Nucleus accumbens (tissue), 56 donors: ENCODE data around the gene MCRS1.

ENCODE experiments used
- DNase-seq, 56 donors: peaks; one replicate each; lab custom pipeline; 2025; lab: John Stamatoyannopoulos, UW

MCRS1 gene

DNA sequence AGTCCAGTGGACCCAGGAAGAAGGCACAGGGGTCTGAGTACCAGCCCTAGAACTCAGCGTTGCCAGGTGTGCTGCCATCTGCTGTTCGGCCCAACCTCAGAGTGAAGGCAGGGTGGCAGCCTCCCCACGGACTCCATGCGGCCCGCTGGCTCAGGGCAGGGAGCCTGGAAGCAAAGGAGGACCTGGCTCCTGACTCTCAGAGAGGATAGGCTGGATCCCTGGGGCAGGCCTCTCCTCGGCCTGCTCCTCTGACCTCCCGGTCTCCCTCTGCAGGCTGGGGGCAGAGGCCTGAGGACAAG lies 10.1 kb downstream of the MCRS1 start:
- DNase-seq = peak in 2 of 56 donors; percentile 18 to 40

DNA sequence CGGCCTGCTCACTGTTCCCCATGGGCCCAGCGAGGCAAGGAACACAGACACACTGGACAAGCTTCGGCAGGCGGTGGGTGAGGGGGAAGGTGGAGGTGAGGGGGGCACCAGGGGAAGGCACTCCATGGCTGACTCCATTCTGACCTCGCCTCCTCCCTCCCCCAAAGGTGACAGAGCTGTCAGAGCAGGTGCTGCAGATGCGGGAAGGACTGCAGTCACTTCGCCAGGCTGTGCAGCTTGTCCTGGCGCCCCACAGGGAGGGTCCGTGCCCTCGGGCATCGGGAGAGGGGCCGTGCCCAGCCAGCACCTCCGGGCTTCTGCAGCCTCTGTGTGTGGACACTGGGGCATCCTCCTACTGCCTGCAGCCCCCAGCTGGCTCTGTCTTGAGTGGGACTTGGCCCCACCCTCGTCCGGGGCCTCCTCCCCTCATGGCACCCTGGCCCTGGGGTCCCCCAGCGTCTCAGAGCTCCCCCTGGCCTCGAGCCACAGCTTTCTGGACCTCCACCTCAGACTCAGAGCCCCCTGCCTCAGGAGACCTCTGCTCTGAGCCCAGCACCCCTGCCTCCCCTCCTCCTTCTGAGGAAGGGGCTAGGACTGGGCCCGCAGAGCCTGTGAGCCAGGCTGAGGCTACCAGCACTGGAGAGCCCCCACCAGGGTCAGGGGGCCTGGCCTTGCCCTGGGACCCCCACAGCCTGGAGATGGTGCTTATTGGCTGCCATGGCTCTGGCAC lies 10.6 kb downstream of the MCRS1 start:
- DNase-seq = no peak

DNA sequence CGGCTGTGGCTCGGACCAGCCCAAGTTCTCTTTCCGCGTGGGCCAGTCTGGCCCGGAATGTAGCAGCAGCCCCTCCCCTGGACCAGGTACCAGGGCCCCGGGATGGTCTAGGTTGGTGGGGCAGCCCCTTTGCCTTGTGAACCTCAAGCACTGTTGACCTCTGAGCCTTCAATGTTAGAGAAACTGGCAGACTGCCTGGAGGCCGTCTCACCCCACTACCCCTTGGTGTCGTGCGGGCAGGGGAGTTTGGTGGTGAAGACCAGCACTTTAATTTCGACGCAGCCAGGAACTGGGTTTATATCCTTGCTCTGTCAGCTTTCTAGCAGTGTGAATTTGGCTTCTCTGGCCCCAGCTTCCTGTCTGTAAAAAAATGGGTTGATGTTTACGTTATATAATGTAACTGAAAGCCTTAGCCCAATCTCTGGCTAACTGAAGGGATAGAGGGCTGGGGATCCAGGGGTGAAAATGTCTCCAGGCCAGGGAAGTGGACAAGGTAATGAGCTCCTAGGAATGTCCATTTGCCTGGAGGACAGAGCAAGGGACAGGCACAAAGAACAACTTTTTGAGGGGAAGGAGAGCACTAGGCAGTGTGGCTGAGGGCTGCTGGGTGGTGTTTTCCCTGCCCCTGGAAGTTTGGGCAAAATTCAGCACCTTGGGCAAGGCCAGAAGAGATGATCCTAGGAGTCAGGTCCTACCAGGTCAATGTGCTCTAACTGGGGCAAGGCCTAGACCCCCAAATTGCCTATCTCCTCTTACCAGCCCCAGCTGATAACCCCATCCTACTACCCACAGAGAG lies 11.4 kb downstream of the MCRS1 start:
- no peak for DNase-seq

DNA sequence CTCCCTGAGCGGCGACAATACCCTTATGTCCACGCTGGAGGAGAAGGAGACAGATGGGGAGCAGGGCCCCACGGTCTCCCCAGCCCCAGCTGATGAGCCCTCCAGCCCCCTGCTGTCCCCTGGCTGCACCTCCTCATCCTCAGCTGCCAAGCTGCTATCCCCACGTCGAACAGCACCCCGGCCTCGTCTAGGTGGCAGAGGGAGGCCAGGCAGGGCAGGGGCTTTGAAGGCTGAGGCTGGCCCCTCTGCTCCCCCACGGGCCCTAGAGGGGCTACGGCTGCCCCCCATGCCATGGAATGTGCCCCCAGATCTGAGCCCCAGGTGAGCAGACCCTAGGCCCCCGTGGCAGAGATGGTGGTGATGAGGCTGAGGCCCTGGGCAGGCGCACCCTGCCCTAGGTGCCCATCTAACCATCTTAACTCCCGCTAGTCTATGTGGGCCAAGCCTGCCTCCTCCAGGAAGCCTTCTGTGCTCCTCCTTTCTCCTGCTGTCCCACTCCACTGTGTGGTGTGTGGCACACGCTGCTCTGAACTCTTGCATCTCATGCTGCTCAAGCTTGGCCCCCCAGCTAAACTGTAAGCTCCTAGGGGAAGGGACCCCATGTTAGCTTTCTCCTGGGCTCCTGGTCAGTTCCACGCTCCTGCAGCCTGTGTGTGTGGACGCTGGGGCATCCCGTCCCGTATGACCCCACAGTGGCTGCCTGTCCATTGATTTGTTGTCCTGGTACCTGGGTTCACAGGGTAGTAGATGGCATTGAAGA lies 12.1 kb downstream of the MCRS1 start:
- DNase-seq = no peak

DNA sequence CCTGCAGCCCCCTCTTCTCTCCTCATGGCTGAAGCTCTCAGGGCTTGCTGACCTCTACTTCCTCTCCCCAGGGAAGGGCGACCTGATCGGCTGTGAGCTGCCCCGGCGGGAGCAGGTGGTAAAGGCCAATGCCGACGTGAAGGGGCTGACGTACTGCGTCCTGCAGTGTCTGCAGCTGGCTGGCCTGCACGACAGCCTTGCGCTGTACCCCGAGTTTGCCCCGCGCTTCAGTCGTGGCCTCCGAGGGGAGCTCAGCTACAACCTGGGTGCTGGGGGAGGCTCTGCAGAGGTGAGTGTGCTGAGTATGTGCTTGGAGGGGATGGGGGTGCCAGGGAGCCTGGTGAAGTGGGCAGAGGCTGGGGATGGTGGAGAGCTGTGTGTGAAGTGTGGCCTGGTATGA lies 13.7 kb downstream of the MCRS1 start:
- no peak for DNase-seq

DNA sequence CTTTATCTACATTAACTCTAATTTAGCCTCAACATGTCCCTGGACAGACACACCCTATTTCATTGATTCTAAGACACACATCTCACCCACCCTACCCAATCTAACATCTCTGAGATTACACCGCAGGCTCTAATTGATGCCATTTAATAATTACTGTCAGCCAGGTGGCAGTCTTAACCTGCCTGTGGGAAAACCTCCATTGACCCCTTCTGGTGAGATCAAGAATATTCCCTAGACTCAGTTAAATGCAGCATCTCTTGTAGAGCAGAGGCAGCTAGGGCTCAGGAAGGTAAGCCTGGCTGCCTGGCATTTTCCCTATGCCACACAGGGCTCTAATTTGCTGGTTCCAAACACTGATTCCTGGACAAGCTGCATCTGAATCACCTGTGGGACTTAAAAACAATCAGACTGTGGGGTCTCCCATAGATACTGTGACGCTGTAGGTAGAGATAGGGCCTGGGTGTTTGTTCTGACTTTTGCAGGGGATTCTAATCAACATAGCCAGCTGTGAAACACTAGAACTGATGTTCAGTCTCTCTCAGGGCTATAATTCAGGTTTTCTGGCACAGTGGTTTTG lies 14.3 kb downstream of the MCRS1 start:
- DNase-seq = no peak

DNA sequence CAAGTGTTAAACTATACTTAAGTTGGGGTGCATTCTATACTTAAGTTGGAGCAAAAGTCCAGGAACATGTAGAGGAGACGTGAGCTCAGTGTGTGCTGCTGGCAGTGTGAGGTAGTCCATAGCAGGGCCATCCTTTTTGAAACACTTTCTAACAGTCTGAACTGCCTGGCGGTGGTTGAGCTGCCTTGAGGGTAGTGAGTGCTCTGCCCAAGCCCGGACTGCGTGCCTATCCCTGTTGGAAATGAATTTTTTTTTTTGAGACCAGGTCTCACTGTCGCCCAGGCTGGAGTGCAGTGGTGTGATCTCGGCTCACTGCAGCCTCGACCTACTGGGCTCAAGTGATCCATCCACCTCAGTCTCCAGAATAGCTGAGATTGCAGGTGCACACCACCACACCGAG lies 15.0 kb downstream of the MCRS1 start:
- DNase-seq = no peak

DNA sequence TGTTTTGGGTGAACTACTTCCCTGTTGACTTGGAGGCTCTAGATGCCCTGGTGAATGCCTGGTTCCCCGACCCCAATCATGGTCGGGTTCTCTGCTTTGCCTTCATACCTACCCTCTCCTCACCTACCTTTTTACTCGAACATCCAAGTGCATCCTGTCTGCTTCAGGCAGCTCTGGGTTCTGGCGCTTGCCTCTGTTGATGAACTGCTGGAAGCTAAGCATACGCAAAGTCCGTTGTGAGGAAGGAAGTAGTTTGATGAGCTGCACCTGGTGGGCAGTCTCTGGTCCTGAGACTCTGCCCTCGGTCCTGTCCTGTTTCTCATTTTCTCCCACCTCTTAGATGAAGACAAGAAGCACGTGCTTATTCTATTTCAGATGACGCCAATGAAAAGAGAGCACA lies 15.5 kb downstream of the MCRS1 start:
- no peak for DNase-seq

DNA sequence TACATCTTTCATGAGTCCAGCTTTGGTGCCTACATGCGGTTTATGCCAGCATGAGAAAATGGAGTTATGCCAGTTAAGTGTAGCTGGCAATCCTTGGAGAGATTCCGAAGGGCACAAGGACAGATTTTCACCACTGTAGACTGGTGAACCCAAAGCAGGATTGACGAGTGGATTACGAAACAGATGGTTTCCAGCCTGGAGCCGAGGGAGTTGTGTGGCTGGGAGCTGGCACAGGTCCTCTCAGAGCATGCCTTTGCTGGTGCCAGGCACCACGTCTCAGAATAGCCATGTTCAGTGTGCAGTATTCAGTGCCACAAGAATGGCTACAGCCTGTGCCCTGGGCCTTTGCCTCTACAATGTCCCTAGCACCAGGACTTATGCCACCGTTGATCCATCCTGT lies 15.9 kb downstream of the MCRS1 start:
- peak in 4 of 56 donors; percentile 7 to 22 (median 20) for DNase-seq

DNA sequence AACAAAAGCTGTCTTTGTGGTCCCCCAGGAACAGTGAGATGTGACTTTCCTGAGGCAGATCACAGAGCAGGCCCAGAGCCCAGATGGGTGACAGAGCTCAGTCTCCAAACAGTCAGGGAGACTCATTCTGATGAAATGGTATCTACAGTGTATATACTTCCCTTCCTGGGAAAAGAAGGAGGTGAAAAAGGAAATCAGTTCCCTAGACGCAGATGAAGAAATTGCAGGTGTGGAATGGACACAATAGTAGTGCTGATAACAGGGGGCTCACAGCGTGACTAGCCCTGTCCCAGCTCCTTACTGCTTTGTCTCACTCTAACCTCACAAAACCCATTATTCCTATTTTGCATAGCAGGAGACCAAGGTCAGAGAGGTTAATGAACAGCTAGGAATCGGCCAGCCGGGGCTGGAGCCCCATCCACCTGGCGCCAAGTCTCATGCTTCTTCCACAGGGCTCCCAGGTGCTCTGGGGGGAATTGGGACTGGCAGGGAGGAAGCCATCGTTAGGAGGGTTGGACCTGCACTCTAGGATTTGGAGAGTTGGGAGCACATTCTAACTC lies 17.2 kb downstream of the MCRS1 start:
- no peak for DNase-seq

DNA sequence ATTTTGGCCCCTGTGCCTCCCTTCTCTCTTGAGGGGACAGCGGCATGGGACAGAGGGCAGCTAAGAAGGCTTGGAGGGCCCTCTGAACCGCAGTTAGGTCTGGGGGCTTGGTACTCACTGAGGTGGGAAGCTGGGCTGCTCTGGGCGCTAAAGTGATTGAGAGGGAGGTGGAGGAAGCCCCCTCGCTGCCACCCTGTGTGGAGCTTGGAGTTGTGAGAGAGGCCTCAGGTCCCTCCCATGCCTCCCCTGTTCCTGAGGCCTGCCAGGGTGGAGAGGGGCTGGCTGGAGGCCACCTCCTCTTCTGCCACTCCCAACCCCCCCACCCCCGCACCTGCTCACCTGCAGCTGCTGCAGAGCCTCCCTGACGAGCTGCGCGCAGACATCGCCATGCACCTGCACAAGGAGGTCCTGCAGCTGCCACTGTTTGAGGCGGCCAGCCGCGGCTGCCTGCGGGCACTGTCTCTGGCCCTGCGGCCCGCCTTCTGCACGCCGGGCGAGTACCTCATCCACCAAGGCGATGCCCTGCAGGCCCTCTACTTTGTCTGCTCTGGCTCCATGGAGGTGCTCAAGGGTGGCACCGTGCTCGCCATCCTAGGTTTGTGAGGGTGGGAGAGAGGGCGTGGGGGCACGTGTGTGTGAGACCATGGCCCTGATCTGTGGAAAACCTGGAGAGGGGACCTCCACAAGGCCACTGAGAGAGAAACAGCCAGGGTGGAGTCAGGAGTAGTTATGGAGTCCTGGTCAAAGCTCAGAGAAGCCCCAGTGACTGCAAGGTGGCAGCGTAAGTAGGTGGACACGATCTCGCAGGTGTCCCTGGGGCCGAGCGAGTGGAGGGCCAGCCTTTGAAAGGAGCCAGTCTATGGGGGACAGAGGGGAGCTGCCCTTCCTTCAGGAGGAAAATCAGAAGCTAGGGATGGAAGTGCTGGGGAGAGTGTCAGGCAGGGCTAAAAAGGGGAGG lies 17.9 kb downstream of the MCRS1 start:
- DNase-seq = no peak

DNA sequence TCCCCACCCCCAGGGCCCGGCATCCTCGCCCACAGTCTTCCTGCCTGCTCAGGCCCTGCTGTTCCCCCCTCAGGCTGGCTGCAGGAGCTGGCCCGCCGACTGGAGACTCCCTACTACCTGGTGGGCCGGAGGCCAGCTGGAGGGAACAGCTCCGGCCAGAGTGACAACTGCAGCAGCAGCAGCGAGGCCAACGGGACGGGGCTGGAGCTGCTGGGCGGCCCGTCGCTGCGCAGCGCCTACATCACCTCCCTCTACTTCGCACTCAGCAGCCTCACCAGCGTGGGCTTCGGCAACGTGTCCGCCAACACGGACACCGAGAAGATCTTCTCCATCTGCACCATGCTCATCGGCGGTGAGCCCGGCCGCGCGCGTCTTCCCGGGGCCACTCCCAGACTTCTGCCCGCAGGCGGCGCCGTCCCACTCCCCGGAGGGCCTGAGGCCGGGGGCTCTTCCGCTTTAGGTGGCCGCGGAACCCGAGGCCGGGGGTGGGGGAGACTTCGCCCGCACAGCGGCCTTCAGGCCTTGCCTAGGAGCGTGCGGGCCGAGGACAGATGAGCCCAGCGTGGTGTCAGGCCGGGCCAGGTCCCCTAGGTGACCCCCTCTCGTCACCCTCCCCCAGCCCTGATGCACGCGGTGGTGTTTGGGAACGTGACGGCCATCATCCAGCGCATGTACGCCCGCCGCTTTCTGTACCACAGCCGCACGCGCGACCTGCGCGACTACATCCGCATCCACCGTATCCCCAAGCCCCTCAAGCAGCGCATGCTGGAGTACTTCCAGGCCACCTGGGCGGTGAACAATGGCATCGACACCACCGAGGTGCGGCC lies 18.9 kb downstream of the MCRS1 start:
- peak in 6 of 56 donors; percentile 13 to 53 (median 19) for DNase-seq

DNA sequence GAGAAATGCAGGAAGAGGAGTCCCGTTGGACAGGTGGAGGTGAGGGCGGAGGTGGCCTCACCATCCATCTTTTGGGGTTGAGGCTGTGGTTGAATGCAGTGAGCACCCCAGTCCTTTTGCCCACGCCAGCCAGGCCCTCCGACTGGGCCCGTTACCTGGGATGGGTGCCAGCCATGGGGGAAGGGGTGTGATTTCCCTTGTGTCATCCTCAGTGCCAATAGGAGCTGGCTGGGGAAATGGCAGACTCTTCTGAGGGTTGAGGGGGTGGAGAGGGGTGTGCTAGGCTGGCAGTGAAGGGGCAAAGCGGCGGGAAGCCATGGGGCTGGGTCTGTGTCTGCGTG lies 19.5 kb downstream of the MCRS1 start:
- peak in 1 of 56 donors; percentile 17 for DNase-seq

DNA sequence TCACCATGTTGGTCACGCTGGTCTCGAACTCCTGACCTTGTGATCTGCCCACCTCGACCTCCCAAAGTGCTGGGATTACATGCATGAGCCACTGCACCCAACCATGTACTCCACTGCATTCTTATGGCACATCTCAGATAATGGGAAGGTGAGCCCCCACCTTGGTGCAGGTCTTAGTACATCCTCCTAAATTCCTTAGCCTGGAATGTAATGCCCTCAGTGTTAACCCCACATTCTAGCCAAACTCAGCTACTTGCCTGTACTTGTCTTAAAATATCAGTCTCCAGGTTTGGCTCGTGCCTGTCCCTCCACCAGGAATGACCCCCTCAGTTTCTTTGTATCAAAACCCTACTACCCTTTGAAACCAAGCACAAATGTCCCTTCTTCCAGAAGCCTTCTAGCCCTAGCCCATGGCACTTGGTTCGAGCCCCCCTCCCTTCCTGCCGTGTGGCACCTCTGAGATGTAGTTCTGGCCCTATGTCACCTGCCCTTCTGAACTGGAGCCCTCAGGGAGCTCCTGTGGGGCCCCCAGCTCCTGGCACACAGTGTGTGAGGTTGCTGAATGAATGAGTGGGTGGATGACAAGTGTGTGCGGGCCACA lies 20.8 kb downstream of the MCRS1 start:
- no peak for DNase-seq

DNA sequence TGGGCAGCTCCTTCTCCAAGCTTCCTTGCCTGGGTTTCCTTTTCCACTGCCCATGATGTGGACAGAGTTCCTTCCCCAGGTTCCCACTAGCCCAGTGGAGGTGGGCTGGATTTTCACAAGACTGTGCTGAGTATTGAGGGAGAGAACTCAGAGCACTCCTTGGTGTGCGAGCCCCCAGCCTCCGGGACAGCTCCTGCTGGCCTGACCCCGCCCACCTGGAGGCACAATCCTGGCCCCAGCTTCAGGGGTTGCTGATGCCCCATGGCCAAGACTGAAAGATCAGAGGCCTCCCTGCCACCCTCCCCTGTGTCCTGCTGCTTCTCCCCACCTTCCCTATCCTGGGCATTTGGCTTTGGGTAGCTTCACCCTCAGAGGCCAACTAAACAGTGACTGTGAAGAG lies 21.5 kb downstream of the MCRS1 start:
- no peak for DNase-seq

DNA sequence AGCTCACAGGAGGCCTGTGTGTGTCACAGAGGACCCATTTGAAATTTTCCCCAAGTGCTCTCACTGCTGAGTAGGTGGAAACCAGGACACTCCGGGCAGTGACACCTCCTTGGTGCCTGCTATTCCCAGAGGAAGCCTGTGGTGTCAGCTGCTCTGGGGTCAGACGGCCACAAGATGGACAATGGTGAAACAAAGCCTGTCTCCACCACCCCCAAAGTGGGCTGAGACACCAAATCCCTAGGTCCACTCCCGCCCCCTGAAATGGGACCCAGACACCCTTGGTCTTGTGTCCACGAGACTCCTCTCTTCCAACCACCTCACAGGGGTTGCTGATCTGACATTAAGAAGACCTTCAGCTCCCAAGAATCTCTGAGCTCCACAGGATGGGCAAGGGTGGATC lies 22.1 kb downstream of the MCRS1 start:
- no peak for DNase-seq

DNA sequence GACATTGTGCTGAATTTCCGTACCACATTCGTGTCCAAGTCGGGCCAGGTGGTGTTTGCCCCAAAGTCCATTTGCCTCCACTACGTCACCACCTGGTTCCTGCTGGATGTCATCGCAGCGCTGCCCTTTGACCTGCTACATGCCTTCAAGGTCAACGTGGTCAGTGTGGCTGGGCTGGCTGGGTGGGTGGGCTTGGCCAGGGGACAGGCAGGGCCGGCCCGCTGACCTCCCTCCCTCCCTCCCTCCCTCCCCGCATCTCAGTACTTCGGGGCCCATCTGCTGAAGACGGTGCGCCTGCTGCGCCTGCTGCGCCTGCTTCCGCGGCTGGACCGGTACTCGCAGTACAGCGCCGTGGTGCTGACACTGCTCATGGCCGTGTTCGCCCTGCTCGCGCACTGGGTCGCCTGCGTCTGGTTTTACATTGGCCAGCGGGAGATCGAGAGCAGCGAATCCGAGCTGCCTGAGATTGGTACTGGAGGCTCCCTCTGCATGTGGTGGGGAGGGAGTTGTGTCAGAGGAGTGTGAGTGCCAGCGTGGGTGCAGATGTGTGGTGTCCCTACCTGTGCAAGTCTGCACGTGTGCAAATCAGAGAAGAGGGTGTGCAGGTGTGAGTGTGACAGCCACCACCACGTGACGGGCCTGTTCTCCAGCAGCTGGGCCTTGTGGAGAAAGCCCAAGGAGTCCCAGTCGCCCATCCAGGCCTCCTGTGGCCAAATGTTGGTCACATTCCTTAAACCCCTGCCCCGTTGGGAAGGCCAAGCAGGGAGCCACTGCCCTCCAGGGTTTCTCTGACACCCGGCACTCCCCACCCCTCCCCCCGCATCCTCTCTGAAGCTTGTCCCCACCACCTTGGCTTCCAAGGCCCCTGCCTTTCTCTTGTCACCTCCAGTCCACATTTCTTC lies 23.8 kb downstream of the MCRS1 start:
- DNase-seq = peak in 2 of 56 donors; percentile 20 to 33
